Small intestine (tissue), 7 donors: Measurements from ENCODE around the gene TBCE. TPM values are rescaled to one million over a fixed set of nuclear protein-coding genes. Genes with fewer than 3 reads are reported as not detected.

Experiments
- DNase-seq, 2 donors: peaks; one replicate each; pipeline versions ENCODE4 v3.0.0 to v3.0.0-alpha.2; 2013
- FAIRE-seq: peaks from 2 replicates; lab custom pipeline; 2012; peaks lifted over from hg19 to GRCh38; lab: Jason Lieb, UNC
- H3K27ac ChIP-seq, 3 donors: one replicate each; pipeline ENCODE4 v1.5.1; 2013; ENCODE audit warnings: low read length in 2 of 3, mild to moderate bottlenecking in 2 of 3, control low read depth in 1 of 3, inconsistent platforms in 1 of 3, low read depth in 1 of 3, moderate library complexity in 1 of 3
- H3K27me3 ChIP-seq, 3 donors: one replicate each; pipeline ENCODE4 v1.6.1; 2013; ENCODE audit warnings: low read length in 3 of 3, inconsistent platforms in 1 of 3; ENCODE audit not compliant: control insufficient read depth in 3 of 3, insufficient read depth in 3 of 3
- H3K36me3 ChIP-seq, 3 donors: one replicate each; pipeline ENCODE4 v1.6.1; 2013; ENCODE audit warnings: low read length in 3 of 3, inconsistent platforms in 1 of 3, low read depth in 1 of 3, mild to moderate bottlenecking in 1 of 3, moderate library complexity in 1 of 3; ENCODE audit not compliant: control insufficient read depth in 3 of 3, insufficient read depth in 2 of 3
- H3K4me1 ChIP-seq, 3 donors: one replicate each; pipeline ENCODE4 v1.6.1; 2013; ENCODE audit warnings: low read length in 2 of 3, inconsistent platforms in 1 of 3, low read depth in 1 of 3, mild to moderate bottlenecking in 1 of 3, moderate library complexity in 1 of 3; ENCODE audit not compliant: control insufficient read depth in 3 of 3, insufficient read depth in 2 of 3
- H3K4me3 ChIP-seq, 3 donors: one replicate each; pipeline ENCODE4 v1.5.1; 2013; ENCODE audit warnings: low read length in 3 of 3, control low read depth in 1 of 3, inconsistent platforms in 1 of 3, low read depth in 1 of 3, mild to moderate bottlenecking in 1 of 3, moderate library complexity in 1 of 3
- H3K9me3 ChIP-seq, 2 donors: one replicate each; pipeline ENCODE4 v1.6.1; 2013; ENCODE audit warnings: low read depth in 1 of 2, low read length in 1 of 2; ENCODE audit not compliant: control insufficient read depth in 2 of 2, insufficient read depth in 1 of 2
- WGBS, 3 donors: extraction: QIAGEN DNeasy Blood & Tissue Kit; methylation state at CpG; one replicate each; pipeline ENCODE4 v1.1.7; 2013; 5-methylcytosine and 5-hydroxymethylcytosine counted together
- polyA plus RNA-seq, 4 donors: library from polyadenylated mRNA; stranded (reverse) in 3 of 4; unstranded in 1 of 4; fragments of 200-250 nt in 3 of 4; fragments of 120-200 nt in 1 of 4; gene quantifications; one replicate each; pipeline versions ENCODE4 v1.2.1 to v1.2.3, GENCODE V29; 2013
- donor health status: healthy with polysubstance abuse.
- donor health status: control.
- donor health status: control.
- donor health status: Bipolar disorder and iron deficiency.
- donor health status: healthy.

TBCE gene
- polyA plus RNA-seq, 4 donors = 14.7 to 40.9 (median 22.1) TPM

GRCh38 chr1:235430991-235431390, 63.8 kb downstream of the TBCE start:
- 85 to 90% (median 86%) methylated on average over 6 of the region's 6 CpGs for WGBS, 3 donors
- DNase-seq (no peak), FAIRE-seq (no peak)
- H3K27ac ChIP-seq = no peak overlapping the region
- no peaks in the 10 kb centered on the region for H3K4me1 ChIP-seq
- peaks cover 0 to 28% (median 3%) of the 10 kb centered on the region in 3 donors for H3K36me3 ChIP-seq
- no peaks in the 10 kb centered on the region for H3K27me3 ChIP-seq
- H3K9me3 ChIP-seq = no peaks in the 10 kb centered on the region
- H3K4me3 ChIP-seq = no peak overlapping the region

GRCh38 chr1:235434001-235434400, 66.8 kb downstream of the TBCE start:
- Histone ChIP-seq H3K36me3 (peaks cover 9 to 44% (median 9%) of the 10 kb centered on the region in 3 donors), H3K27ac (no peak overlapping the region), H3K9me3 (no peaks in the 10 kb centered on the region), H3K4me3 (no peak overlapping the region), H3K27me3 (no peaks in the 10 kb centered on the region), H3K4me1 (no peaks in the 10 kb centered on the region)
- DNase-seq (no peak), FAIRE-seq (no peak)
- WGBS, 3 donors = 92 to 95% (median 94%) methylated on average over 8 of the region's 8 CpGs

- H3K4me3 ChIP-seq = no peak overlapping the region
- no peak for FAIRE-seq
- 85 to 91% (median 87%) methylated on average over 6 of the region's 6 CpGs for WGBS, 3 donors
- H3K27me3 ChIP-seq = no peaks in the 10 kb centered on the region
- no peak for DNase-seq
- peaks cover 15 to 62% (median 18%) of the 10 kb centered on the region in 3 donors for H3K36me3 ChIP-seq
- no peaks in the 10 kb centered on the region for H3K9me3 ChIP-seq
- H3K27ac ChIP-seq = no peak overlapping the region
- H3K4me1 ChIP-seq = no peaks in the 10 kb centered on the region
These were observed 74.0 kb downstream of the TBCE start for GRCh38 chr1:235441159-235441685.

- Histone ChIP-seq H3K27me3 (no peaks in the 10 kb centered on the region), H3K9me3 (no peaks in the 10 kb centered on the region), H3K4me1 (no peaks in the 10 kb centered on the region), H3K4me3 (no peak overlapping the region), H3K36me3 (peaks cover 19 to 57% (median 22%) of the 10 kb centered on the region in 3 donors), H3K27ac (no peak overlapping the region)
- DNase-seq = no peak
- no peak for FAIRE-seq
- WGBS, 3 donors = 90 to 94% (median 93%) methylated on average over 9 of the region's 9 CpGs
These were observed 75.7 kb downstream of the TBCE start for GRCh38 chr1:235442788-235443429.

- 92 to 95% (median 92%) methylated on average over 7 of the region's 7 CpGs for WGBS, 3 donors
- no peaks in the 10 kb centered on the region for H3K4me1 ChIP-seq
- H3K4me3 ChIP-seq = no peak overlapping the region
- H3K27ac ChIP-seq = no peak overlapping the region
- DNase-seq (no peak), FAIRE-seq (no peak)
- H3K9me3 ChIP-seq = no peaks in the 10 kb centered on the region
- no peaks in the 10 kb centered on the region for H3K27me3 ChIP-seq
- peaks cover 18 to 43% (median 25%) of the 10 kb centered on the region in 3 donors for H3K36me3 ChIP-seq
These were observed 81.4 kb downstream of the TBCE start for GRCh38 chr1:235448616-235449015.

- Histone ChIP-seq H3K27me3 (no peaks in the 10 kb centered on the region), H3K9me3 (no peaks in the 10 kb centered on the region), H3K4me1 (no peaks in the 10 kb centered on the region), H3K4me3 (no peak overlapping the region), H3K36me3 (peaks cover 14 to 40% (median 19%) of the 10 kb centered on the region in 3 donors), H3K27ac (no peak overlapping the region)
- DNase-seq (no peak), FAIRE-seq (no peak)
- WGBS, 3 donors = 85 to 89% (median 88%) methylated on average over 5 of the region's 5 CpGs
These were observed 83.2 kb downstream of the TBCE start for GRCh38 chr1:235450433-235450832.

- FAIRE-seq = no peak
These were observed 83.8 kb downstream of the TBCE start for GRCh38 chr1:235450886-235451483.

GRCh38 chr1:235454021-235454420, 86.8 kb downstream of the TBCE start:
- Histone ChIP-seq H3K27ac (no peak overlapping the region), H3K9me3 (no peaks in the 10 kb centered on the region), H3K4me1 (no peaks in the 10 kb centered on the region), H3K27me3 (no peaks in the 10 kb centered on the region), H3K36me3 (peaks cover 6 to 33% (median 10%) of the 10 kb centered on the region in 3 donors), H3K4me3 (no peak overlapping the region)
- DNase-seq = no peak
- WGBS, 3 donors = 96 to 97% (median 96%) methylated on average over 8 of the region's 8 CpGs
- FAIRE-seq = no peak

More at GRCh38 chr1:235450886-235451483, 83.8 kb downstream of the TBCE start:
- H3K4me1 ChIP-seq = no peaks in the 10 kb centered on the region
- WGBS, 3 donors = 76 to 86% (median 84%) methylated on average over 2 of the region's 2 CpGs
- H3K27ac ChIP-seq = no peak overlapping the region
- no peak overlapping the region for H3K4me3 ChIP-seq
- no peaks in the 10 kb centered on the region for H3K9me3 ChIP-seq
- no peaks in the 10 kb centered on the region for H3K27me3 ChIP-seq
- no peak for DNase-seq
- peaks cover 14 to 36% (median 19%) of the 10 kb centered on the region in 3 donors for H3K36me3 ChIP-seq
